PC-9 (cell line): ENCODE measurements around the gene CTNND2. TPM values are rescaled to one million over a fixed set of nuclear protein-coding genes. Genes with fewer than 3 reads are reported as not detected.

Source experiments
- BruUV-seq: library from RNA; stranded (reverse); fragments of 400-500 nt; replicated peaks from 2 replicates; lab custom pipeline; 2021; lab: Mats Ljungman, UMichigan
- CTCF ChIA-PET: fragments of 300-600 bp; sonication (Branson Sonifier 250); formaldehyde crosslinking; loops from one replicate; lab custom pipeline; 2022; ENCODE audit warnings: antibody characterized with exemption; lab: Charles Lee
- POLR2A ChIA-PET: fragments of 300-600 bp; sonication (Branson Sonifier 250); formaldehyde crosslinking; loops from one replicate; lab custom pipeline; 2022; ENCODE audit warnings: antibody characterized with exemption; ENCODE audit not compliant: unreplicated experiment; lab: Charles Lee
- DNase-seq, 2 experiments: peaks; one replicate each; pipeline versions ENCODE4 v3.0.0 to v3.0.0-alpha.2; 2015 to 2022; ENCODE audit warnings: mixed read lengths in 1 of 2
- H2AFZ ChIP-seq: fragments of 200-600 bp; sonication (generic); 2 replicates; pipeline ENCODE4 v1.8.1; 2017; ENCODE audit warnings: antibody characterized with exemption
- H3F3A ChIP-seq: fragments of 200-600 bp; sonication (generic); 2 replicates; pipeline ENCODE4 v1.8.1; 2017; ENCODE audit warnings: antibody characterized with exemption, mild to moderate bottlenecking, low read depth; ENCODE audit not compliant: insufficient read depth
- H3K27ac ChIP-seq: fragments of 200-600 bp; sonication (generic); 2 replicates; pipeline ENCODE4 v1.6.1; 2016; ENCODE audit warnings: mixed run types
- H3K27me3 ChIP-seq: fragments of 200-600 bp; sonication (generic); 2 replicates; pipeline ENCODE4 v1.6.1; 2016; ENCODE audit warnings: low read depth, mixed run types; ENCODE audit not compliant: insufficient read depth
- H3K36me3 ChIP-seq: fragments of 200-600 bp; sonication (generic); 2 replicates; pipeline ENCODE4 v1.6.1; 2016; ENCODE audit warnings: low read depth, mixed run types
- H3K4me1 ChIP-seq: fragments of 200-600 bp; sonication (generic); replicated peaks from 2 replicates; pipeline ENCODE4 v1.6.1; 2016; ENCODE audit warnings: mixed run types; ENCODE audit not compliant: insufficient read depth
- H3K4me2 ChIP-seq: fragments of 200-600 bp; sonication (generic); 2 replicates; pipeline ENCODE4 v1.6.1; 2017; ENCODE audit warnings: mixed run types
- H3K4me3 ChIP-seq: fragments of 200-600 bp; sonication (generic); 2 replicates; pipeline ENCODE4 v1.6.1; 2016; ENCODE audit warnings: mixed run types
- H3K79me2 ChIP-seq: fragments of 200-600 bp; sonication (generic); 2 replicates; pipeline ENCODE4 v1.6.1; 2017; ENCODE audit warnings: low read depth, mixed run types
- H3K9me2 ChIP-seq: fragments of 200-600 bp; sonication (generic); 2 replicates; pipeline ENCODE4 v1.8.1; 2017; ENCODE audit warnings: mild to moderate bottlenecking; ENCODE audit not compliant: insufficient read depth
- H3K9me3 ChIP-seq: fragments of 200-600 bp; sonication (generic); 2 replicates; pipeline ENCODE4 v1.8.1; 2016; ENCODE audit warnings: low read depth; ENCODE audit not compliant: insufficient read depth
- H4K20me1 ChIP-seq: fragments of 200-600 bp; sonication (generic); 2 replicates; pipeline ENCODE4 v1.8.1; 2017; ENCODE audit not compliant: insufficient read depth
- CTCF ChIP-seq: fragments of 200-600 bp; sonication (generic); conservative IDR thresholded peaks from 2 replicates; pipeline ENCODE4 v1.6.1; 2017; ENCODE audit warnings: mixed run types, antibody characterized with exemption, mild to moderate bottlenecking, moderate library complexity
- EZH2 ChIP-seq: fragments of 200-600 bp; sonication (generic); IDR thresholded peaks from 2 replicates; pipeline ENCODE4 v1.8.0; 2017; ENCODE audit warnings: antibody characterized with exemption, low read depth
- intact Hi-C: fragments of 100-400 bp; cut with micrococcal nuclease; formaldehyde crosslinking; loops from one replicate; pipeline ENCODE4 v1.10.0; 2022; ENCODE audit not compliant: unreplicated experiment
- total RNA-seq: library from RNA; stranded (reverse); gene quantifications from 2 replicates; pipeline ENCODE4 v1.2.3, GENCODE V29; 2021

Gene CTNND2
- total RNA-seq, 1 experiment from 2014 or later, result not detected

- intact Hi-C loops, result loop anchor here (10.0 kb wide), 1 partner anchor 916 kb away; no protein-coding TSS in a partner anchor
- POLR2A ChIA-PET, result no interaction called here
Measured at GRCh38 chr5:11611011-11611410, 293.2 kb downstream of the CTNND2 start.

GRCh38 chr5:11609570-11610303, 294.5 kb downstream of the CTNND2 start:
- H3K4me1 ChIP-seq, result no peaks in the 10 kb centered on the region
- CTCF ChIA-PET, result no interaction called here
- H3F3A ChIP-seq, result no peaks in the 10 kb centered on the region
- H4K20me1 ChIP-seq, result no peaks in the 10 kb centered on the region
- no peak overlapping the region for H3K4me3 ChIP-seq
- DNase-seq, result no peak
- intact Hi-C loops, result loop anchor here (10.0 kb wide), 1 partner anchor 915 kb away; no protein-coding TSS in a partner anchor
- no peaks in the 10 kb centered on the region for H3K36me3 ChIP-seq
- TF ChIP-seq CTCF (no peak), EZH2 (no peak)
- no peaks in the 10 kb centered on the region for H3K79me2 ChIP-seq
- H3K9me3 ChIP-seq, result no peaks in the 10 kb centered on the region
- no peak overlapping the region for H3K27ac ChIP-seq
- POLR2A ChIA-PET, result no interaction called here
- BruUV-seq, result no TSS peak
- no peaks in the 10 kb centered on the region for H3K9me2 ChIP-seq
- no peak overlapping the region for H2AFZ ChIP-seq
- no peaks in the 10 kb centered on the region for H3K27me3 ChIP-seq
- no peak overlapping the region for H3K4me2 ChIP-seq

More at GRCh38 chr5:11611011-11611410, 293.2 kb downstream of the CTNND2 start:
- H3K27ac ChIP-seq, result no peak overlapping the region
- no peak for TF ChIP-seq CTCF
- TF ChIP-seq EZH2, result no peak
- CTCF ChIA-PET, result no interaction called here
- H3K9me2 ChIP-seq, result no peaks in the 10 kb centered on the region
- H4K20me1 ChIP-seq, result no peaks in the 10 kb centered on the region
- H2AFZ ChIP-seq, result no peak overlapping the region
- H3K27me3 ChIP-seq, result no peaks in the 10 kb centered on the region
- H3F3A ChIP-seq, result no peaks in the 10 kb centered on the region
- H3K9me3 ChIP-seq, result no peaks in the 10 kb centered on the region
- H3K4me2 ChIP-seq, result no peak overlapping the region
- H3K4me1 ChIP-seq, result no peaks in the 10 kb centered on the region
- no peaks in the 10 kb centered on the region for H3K79me2 ChIP-seq
- H3K4me3 ChIP-seq, result no peak overlapping the region
- H3K36me3 ChIP-seq, result no peaks in the 10 kb centered on the region
- BruUV-seq, result no TSS peak
- DNase-seq, result no peak

GRCh38 chr5:11608530-11608929, 295.7 kb downstream of the CTNND2 start:
- Histone ChIP-seq H4K20me1 (no peaks in the 10 kb centered on the region), H3K27me3 (no peaks in the 10 kb centered on the region), H3K9me3 (no peaks in the 10 kb centered on the region), H3K4me1 (no peaks in the 10 kb centered on the region), H3K9me2 (no peaks in the 10 kb centered on the region), H3K4me3 (no peak overlapping the region), H3K4me2 (no peak overlapping the region), H3F3A (no peaks in the 10 kb centered on the region), H3K27ac (no peak overlapping the region), H3K79me2 (no peaks in the 10 kb centered on the region), H2AFZ (no peak overlapping the region), H3K36me3 (no peaks in the 10 kb centered on the region)
- CTCF ChIA-PET, result no interaction called here
- TF ChIP-seq EZH2, result no peak
- TF ChIP-seq CTCF, result no peak
- no TSS peak for BruUV-seq
- intact Hi-C loops, result no loop called here
- POLR2A ChIA-PET, result no interaction called here
- no peak for DNase-seq
